B cell (primary cell): ENCODE results near the gene CDH18.

Source experiments
- EZH2 ChIP-seq: IDR thresholded peaks from 2 replicates; pipeline ENCODE4 v1.6.1; 2012; ENCODE audit warnings: borderline replicate concordance, low read depth, mild to moderate bottlenecking, moderate library complexity, low read length; ENCODE audit not compliant: insufficient read depth, poor library complexity, severe bottlenecking
- TF ChIP-seq, protein P1 (sequence below): fragments of 200-600 bp; IDR thresholded peaks from one replicate; pipeline ENCODE4 v1.8.0; 2022; ENCODE audit warnings: antibody characterized with exemption, mild to moderate bottlenecking

DNA sequence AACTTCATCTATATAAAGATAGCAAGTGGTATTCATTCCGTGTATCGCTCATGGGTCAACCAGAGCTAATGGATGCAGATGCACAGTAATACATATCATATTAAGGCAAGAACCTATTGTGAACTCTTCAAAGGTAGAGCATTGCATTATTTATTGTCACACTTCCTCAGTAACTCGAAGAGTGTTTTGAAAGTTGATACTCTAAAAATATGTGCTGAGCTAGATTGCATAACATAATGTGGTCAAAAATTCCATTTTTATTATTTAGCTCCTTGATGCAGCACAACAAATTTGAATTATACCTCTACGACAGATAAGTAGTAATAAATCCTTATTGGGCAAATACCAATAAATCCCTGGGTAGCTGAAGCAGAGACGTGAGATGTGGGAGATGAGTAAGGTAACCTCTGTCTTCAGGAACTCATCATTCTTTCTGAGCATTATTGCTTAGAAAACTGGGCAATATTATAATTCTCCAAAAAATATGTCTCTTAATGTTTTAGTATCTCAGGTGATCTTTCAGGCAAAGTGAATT, 70.3 kb downstream of the CDH18 start:
- TF ChIP-seq, protein P1, sequence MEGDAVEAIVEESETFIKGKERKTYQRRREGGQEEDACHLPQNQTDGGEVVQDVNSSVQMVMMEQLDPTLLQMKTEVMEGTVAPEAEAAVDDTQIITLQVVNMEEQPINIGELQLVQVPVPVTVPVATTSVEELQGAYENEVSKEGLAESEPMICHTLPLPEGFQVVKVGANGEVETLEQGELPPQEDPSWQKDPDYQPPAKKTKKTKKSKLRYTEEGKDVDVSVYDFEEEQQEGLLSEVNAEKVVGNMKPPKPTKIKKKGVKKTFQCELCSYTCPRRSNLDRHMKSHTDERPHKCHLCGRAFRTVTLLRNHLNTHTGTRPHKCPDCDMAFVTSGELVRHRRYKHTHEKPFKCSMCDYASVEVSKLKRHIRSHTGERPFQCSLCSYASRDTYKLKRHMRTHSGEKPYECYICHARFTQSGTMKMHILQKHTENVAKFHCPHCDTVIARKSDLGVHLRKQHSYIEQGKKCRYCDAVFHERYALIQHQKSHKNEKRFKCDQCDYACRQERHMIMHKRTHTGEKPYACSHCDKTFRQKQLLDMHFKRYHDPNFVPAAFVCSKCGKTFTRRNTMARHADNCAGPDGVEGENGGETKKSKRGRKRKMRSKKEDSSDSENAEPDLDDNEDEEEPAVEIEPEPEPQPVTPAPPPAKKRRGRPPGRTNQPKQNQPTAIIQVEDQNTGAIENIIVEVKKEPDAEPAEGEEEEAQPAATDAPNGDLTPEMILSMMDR = no peak
- TF ChIP-seq EZH2 = no peak
